PC-3 (cell line): ENCODE measurements around the gene CROCC2. TPM values are rescaled to one million over a fixed set of nuclear protein-coding genes. Genes with fewer than 3 reads are reported as not detected.

Experiments used
- ATAC-seq: fragments of 200-7000 bp; cut with Tn5 transposase; 2 replicates; pipeline ENCODE4 v1.9.1; 2020; ENCODE audit warnings: mild to moderate bottlenecking, moderate library complexity
- BruUV-seq: library from RNA; stranded (reverse); fragments of 400-500 nt; replicated peaks from 2 replicates; lab custom pipeline; 2021; lab: Mats Ljungman, UMichigan
- CTCF ChIA-PET: fragments of 300-600 bp; sonication (Branson Sonifier 250); formaldehyde crosslinking; loops from one replicate; lab custom pipeline; 2022; ENCODE audit warnings: antibody characterized with exemption; lab: Charles Lee
- POLR2A ChIA-PET: fragments of 300-600 bp; sonication (Branson Sonifier 250); formaldehyde crosslinking; loops from one replicate; lab custom pipeline; 2022; ENCODE audit warnings: antibody characterized with exemption; ENCODE audit not compliant: unreplicated experiment; lab: Charles Lee
- DNase-seq: peaks from one replicate; pipeline ENCODE4 v3.0.0-alpha.2; 2015
- H2AFZ ChIP-seq: fragments of 300-600 bp; sonication (generic); 2 replicates; pipeline ENCODE4 v1.6.0; 2016; ENCODE audit warnings: antibody characterized with exemption, low read length
- H3F3A ChIP-seq: fragments of 300-600 bp; sonication (generic); one replicate; pipeline ENCODE4 v1.6.0; 2017; ENCODE audit warnings: antibody characterized with exemption, low read length, control low read depth, mild to moderate bottlenecking; ENCODE audit not compliant: unreplicated experiment
- H3K27ac ChIP-seq: fragments of 300-600 bp; sonication (generic); 2 replicates; pipeline ENCODE4 v1.5.1; 2016; ENCODE audit warnings: mild to moderate bottlenecking, low read length
- H3K27me3 ChIP-seq: fragments of 300-600 bp; sonication (generic); 2 replicates; pipeline ENCODE4 v1.6.1; 2016; ENCODE audit warnings: low read length, mixed read lengths
- H3K36me3 ChIP-seq: fragments of 300-600 bp; sonication (generic); 2 replicates; pipeline ENCODE4 v1.6.1; 2016; ENCODE audit warnings: low read depth, mixed run types, low read length, mixed read lengths
- H3K4me1 ChIP-seq: fragments of 300-600 bp; sonication (generic); 2 replicates; pipeline ENCODE4 v1.5.1; 2016; ENCODE audit warnings: low read length; ENCODE audit not compliant: insufficient read depth
- H3K4me2 ChIP-seq: fragments of 300-600 bp; sonication (generic); 2 replicates; pipeline ENCODE4 v1.6.0; 2016; ENCODE audit warnings: low read length
- H3K4me3 ChIP-seq: fragments of 300-600 bp; sonication (generic); 2 replicates; pipeline ENCODE4 v1.5.1; 2016; ENCODE audit warnings: mild to moderate bottlenecking, low read length, mixed read lengths
- H3K79me2 ChIP-seq: fragments of 300-600 bp; sonication (generic); 2 replicates; pipeline ENCODE4 v1.6.1; 2017; ENCODE audit warnings: low read length, mixed read lengths
- H3K9ac ChIP-seq: fragments of 300-600 bp; sonication (generic); 2 replicates; pipeline ENCODE4 v1.6.0; 2016; ENCODE audit warnings: mild to moderate bottlenecking, low read length
- H3K9me2 ChIP-seq: fragments of 300-600 bp; sonication (generic); replicated peaks from 2 replicates; pipeline ENCODE4 v1.6.1; 2016; ENCODE audit warnings: mixed run types, low read length, mixed read lengths
- H3K9me3 ChIP-seq: fragments of 300-600 bp; sonication (generic); 2 replicates; pipeline ENCODE4 v1.6.1; 2016; ENCODE audit warnings: low read length, mixed read lengths
- H4K20me1 ChIP-seq: fragments of 300-600 bp; sonication (generic); 2 replicates; pipeline ENCODE4 v1.6.1; 2016; ENCODE audit warnings: low read length, mixed read lengths
- EZH2 ChIP-seq: fragments of 300-600 bp; sonication (generic); IDR thresholded peaks from one replicate; pipeline ENCODE4 v1.6.1; 2017; ENCODE audit warnings: antibody characterized with exemption, mild to moderate bottlenecking, low read length; ENCODE audit not compliant: unreplicated experiment
- EZH2phosphoT487 ChIP-seq: fragments of 300-600 bp; sonication (generic); IDR thresholded peaks from 2 replicates; pipeline ENCODE4 v1.6.1; 2018; ENCODE audit warnings: mild to moderate bottlenecking, antibody characterized with exemption, low read length, borderline replicate concordance
- intact Hi-C: fragments of 100-400 bp; cut with micrococcal nuclease; formaldehyde crosslinking; loops from 2 replicates; pipeline ENCODE4 v1.9.0; 2023
- total RNA-seq: library from RNA; depleted of rRNA; stranded (reverse); fragments of >200 nt; gene quantifications from 2 replicates; pipeline ENCODE4 v1.2.3, GENCODE V29; 2014
- TF ChIP-seq, protein P1 (sequence below): fragments of 300-600 bp; sonication (generic); conservative IDR thresholded peaks from 2 replicates; pipeline ENCODE4 v1.5.1; 2017; ENCODE audit warnings: antibody characterized with exemption, low read depth, mild to moderate bottlenecking, low read length

The CROCC2 gene
- total RNA-seq, 1 experiment from 2014 or later: not detected

DNA sequence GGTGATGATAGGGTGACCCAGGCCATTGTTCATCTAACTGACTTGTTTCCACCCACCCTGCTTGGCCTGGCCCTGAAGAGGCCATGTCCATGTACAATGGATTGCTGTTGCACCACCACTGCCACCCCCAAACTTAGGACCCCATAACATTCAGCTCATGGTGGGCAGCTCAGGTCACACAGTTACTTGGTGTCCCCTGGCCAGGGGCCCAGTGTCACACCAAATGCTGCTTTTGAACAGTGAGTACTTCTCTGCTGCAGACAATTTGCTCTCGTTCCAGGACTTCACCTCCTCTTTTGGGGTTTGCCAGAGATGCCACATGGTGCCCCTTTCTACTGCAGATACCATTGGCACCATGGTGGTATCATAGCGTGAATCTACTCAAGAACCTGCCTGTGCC lies 21.9 kb upstream of the CROCC2 start:
- Histone ChIP-seq H3K9ac (no peak overlapping the region), H3K27me3 (peaks cover 15% of the 10 kb centered on the region; the same call in 1 of the 2 replicates), H3K9me2 (no peaks in the 10 kb centered on the region), H2AFZ (no peak overlapping the region), H3K9me3 (peaks cover 3% of the 10 kb centered on the region; the same call in 1 of the 2 replicates), H3K4me1 (no peaks in the 10 kb centered on the region), H3K4me3 (no peak overlapping the region), H3K36me3 (no peaks in the 10 kb centered on the region), H3F3A (no peaks in the 10 kb centered on the region), H3K4me2 (no peak overlapping the region), H4K20me1 (no peaks in the 10 kb centered on the region), H3K27ac (no peak overlapping the region), H3K79me2 (no peaks in the 10 kb centered on the region)
- ChIA-PET CTCF (no interaction called here), POLR2A (no interaction called here)
- ATAC-seq: no peak
- DNase-seq: no peak
- intact Hi-C loops: no loop called here
- TF ChIP-seq, protein P1, sequence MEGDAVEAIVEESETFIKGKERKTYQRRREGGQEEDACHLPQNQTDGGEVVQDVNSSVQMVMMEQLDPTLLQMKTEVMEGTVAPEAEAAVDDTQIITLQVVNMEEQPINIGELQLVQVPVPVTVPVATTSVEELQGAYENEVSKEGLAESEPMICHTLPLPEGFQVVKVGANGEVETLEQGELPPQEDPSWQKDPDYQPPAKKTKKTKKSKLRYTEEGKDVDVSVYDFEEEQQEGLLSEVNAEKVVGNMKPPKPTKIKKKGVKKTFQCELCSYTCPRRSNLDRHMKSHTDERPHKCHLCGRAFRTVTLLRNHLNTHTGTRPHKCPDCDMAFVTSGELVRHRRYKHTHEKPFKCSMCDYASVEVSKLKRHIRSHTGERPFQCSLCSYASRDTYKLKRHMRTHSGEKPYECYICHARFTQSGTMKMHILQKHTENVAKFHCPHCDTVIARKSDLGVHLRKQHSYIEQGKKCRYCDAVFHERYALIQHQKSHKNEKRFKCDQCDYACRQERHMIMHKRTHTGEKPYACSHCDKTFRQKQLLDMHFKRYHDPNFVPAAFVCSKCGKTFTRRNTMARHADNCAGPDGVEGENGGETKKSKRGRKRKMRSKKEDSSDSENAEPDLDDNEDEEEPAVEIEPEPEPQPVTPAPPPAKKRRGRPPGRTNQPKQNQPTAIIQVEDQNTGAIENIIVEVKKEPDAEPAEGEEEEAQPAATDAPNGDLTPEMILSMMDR: no peak
- TF ChIP-seq EZH2phosphoT487 (no peak), EZH2 (no peak)
- BruUV-seq: no TSS peak

DNA sequence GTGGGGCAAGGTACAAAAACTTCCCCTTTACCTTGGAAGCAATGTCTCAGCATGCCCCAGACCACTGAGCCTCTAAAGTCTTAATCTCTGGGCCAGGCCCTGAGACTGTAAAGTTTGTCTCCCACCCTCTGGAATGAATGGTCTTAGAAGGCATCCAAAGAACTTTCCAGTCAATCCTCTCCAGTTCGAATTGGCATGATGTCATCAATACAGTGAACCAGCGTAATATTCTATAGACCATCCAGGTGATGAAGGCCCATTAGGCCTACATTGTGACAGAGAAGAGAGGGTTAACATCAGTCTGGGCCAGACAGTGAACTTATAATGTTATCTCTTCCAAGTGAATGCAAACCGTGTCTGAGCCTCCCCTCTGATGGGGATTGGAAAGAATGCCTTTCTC lies 21.4 kb upstream of the CROCC2 start:
- no peak overlapping the region for H3K9ac ChIP-seq
- H3K4me3 ChIP-seq: no peak overlapping the region
- no peaks in the 10 kb centered on the region for H3F3A ChIP-seq
- TF ChIP-seq EZH2phosphoT487 (no peak), EZH2 (no peak)
- TF ChIP-seq, protein P1: no peak
- POLR2A ChIA-PET: no interaction called here
- intact Hi-C loops: no loop called here
- H3K9me3 ChIP-seq: peaks cover 3% of the 10 kb centered on the region; the same call in 1 of the 2 replicates
- H3K9me2 ChIP-seq: no peaks in the 10 kb centered on the region
- DNase-seq (no peak), ATAC-seq (no peak)
- H3K79me2 ChIP-seq: no peaks in the 10 kb centered on the region
- H3K4me1 ChIP-seq: no peaks in the 10 kb centered on the region
- H2AFZ ChIP-seq: no peak overlapping the region
- H3K4me2 ChIP-seq: no peak overlapping the region
- CTCF ChIA-PET: no interaction called here
- H3K27me3 ChIP-seq: peaks cover 15% of the 10 kb centered on the region; the same call in 1 of the 2 replicates
- no peaks in the 10 kb centered on the region for H4K20me1 ChIP-seq
- no peak overlapping the region for H3K27ac ChIP-seq
- BruUV-seq: no TSS peak
- no peaks in the 10 kb centered on the region for H3K36me3 ChIP-seq

GRCh38 chr2:240885566-240885965 lies 20.6 kb upstream of the CROCC2 start:
- no peak for DNase-seq
- Histone ChIP-seq H3K4me3 (no peak overlapping the region), H3K27ac (no peak overlapping the region), H3K79me2 (no peaks in the 10 kb centered on the region), H3K9ac (no peak overlapping the region), H2AFZ (no peak overlapping the region), H3K36me3 (no peaks in the 10 kb centered on the region), H4K20me1 (no peaks in the 10 kb centered on the region), H3F3A (no peaks in the 10 kb centered on the region), H3K27me3 (peaks cover 15% of the 10 kb centered on the region; the same call in 1 of the 2 replicates), H3K4me2 (no peak overlapping the region), H3K9me2 (no peaks in the 10 kb centered on the region), H3K4me1 (no peaks in the 10 kb centered on the region), H3K9me3 (peaks cover 3% of the 10 kb centered on the region; the same call in 1 of the 2 replicates)
- no TSS peak for BruUV-seq
- ChIA-PET POLR2A (no interaction called here), CTCF (no interaction called here)
- TF ChIP-seq, protein P1: no peak
- TF ChIP-seq EZH2phosphoT487: no peak
- TF ChIP-seq EZH2: no peak
- no peak for ATAC-seq
- intact Hi-C loops: no loop called here
